GM21447 (cell line): ENCODE data around the gene EEF1A2.

Experiments used
- ATAC-seq: cut with Tn5 transposase; IDR thresholded peaks from one replicate; pipeline ENCODE4 v1.9.1; 2021; ENCODE audit not compliant: unreplicated experiment

The EEF1A2 gene

DNA sequence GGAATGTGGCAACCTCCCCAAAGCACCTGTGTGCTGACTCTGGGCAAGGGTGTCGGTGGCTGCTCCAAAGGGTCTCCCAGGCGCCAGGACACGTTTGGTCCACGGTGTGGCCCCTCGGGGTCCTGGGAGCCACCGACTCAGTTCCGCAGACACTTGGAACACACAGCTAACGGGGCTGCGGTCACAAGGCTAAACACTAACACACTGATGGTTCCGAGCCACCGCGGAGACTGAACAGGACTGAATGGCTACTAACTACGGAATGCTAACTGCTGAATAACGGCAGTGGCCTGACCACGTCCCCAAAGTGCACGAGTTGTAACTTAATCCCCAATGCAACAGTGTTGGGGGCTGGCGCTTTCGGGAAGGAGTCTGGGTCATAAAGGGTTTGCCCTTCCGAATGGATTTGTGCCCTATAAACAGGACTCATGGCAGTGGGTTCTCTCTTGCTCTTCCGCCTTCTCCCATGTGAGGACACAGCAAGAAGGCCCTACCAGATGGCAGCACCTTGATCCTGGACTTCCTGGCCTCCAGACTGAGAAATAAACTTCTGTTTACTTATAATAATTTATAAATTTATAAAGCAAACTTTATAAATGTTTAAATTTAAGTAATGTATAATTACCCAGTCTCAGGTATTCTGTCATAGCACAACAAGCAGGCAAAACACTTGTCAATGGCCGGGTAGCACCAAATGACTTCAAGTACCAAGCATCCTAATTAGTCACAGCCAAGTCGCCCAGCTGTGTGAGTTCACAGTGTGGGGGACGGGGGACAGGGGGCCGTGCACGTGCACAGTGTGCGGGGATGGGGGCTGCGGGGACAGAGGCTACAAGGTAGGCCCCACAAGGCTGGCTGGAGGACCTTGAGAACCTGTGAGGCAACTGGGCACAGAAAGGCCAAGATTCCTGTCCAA, 2.3 kb upstream of the EEF1A2 start:
- ATAC-seq = no peak

DNA sequence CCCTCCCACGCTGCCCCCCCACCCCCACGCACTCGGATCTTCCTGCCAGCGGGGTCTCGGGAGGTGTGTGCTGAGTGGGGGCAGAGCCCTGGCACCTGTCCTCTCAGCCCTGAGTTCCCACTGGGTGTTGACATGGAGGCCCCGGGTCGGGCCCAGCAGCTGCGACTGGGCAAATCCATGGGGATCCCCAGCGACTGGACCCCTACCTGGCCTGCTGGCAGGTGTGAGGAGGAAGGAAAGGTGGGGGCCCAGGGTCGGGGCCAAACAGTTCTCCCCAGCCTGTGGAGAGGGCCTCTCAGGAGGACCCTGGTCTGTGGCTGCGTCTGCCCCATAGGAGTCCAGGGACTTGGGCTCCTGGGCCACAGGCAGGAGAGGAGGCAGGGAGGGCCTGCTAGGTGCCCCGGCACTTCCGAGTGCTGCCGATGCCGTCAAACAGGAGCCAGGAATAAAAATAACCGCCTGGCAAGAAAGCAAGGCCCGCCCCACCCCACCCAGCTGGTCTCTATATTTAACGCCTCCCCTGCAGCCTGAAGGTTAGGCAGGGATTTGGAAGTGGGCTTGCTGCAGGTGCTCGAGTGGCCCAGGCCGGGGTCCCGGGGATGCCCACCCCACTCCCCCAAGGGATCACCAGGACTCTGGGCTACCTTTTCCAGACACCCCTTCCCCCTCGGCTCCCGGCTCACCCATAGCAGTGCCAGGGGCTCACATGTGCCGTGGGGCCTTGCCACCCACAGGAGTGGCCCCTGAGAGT, 1.4 kb upstream of the EEF1A2 start:
- no peak for ATAC-seq

DNA sequence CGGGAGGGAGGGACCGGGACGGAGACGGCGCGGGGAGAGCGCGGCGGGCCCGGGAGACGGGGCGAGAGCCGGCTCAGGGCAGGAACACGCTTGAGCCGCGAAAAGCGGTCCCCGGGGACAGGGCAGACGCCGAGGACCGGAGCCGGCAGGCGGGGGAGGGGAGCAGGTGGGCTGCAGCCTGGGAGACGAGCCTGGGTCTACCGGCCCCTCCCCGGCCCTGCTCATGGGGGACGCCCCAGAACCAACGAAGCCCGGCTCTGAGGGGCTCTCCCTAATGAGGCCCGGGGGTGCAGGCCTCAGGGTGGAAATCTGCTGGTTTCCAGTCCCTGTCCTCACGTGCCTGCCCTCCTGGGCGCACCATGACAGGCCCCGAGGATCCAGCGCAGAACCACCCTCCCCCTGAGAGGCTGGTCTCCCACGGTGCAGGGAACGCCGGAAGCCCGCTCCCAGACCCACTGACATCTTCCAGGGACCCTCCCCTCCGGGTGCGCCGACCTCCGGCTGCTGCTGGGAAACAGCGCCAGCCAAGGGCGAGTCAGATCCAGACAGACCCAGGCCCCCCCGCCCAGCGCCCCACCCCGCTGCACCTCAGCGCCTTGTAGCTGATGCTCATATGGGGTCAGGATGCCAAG, 571 bp upstream of the EEF1A2 start:
- no peak for ATAC-seq

DNA sequence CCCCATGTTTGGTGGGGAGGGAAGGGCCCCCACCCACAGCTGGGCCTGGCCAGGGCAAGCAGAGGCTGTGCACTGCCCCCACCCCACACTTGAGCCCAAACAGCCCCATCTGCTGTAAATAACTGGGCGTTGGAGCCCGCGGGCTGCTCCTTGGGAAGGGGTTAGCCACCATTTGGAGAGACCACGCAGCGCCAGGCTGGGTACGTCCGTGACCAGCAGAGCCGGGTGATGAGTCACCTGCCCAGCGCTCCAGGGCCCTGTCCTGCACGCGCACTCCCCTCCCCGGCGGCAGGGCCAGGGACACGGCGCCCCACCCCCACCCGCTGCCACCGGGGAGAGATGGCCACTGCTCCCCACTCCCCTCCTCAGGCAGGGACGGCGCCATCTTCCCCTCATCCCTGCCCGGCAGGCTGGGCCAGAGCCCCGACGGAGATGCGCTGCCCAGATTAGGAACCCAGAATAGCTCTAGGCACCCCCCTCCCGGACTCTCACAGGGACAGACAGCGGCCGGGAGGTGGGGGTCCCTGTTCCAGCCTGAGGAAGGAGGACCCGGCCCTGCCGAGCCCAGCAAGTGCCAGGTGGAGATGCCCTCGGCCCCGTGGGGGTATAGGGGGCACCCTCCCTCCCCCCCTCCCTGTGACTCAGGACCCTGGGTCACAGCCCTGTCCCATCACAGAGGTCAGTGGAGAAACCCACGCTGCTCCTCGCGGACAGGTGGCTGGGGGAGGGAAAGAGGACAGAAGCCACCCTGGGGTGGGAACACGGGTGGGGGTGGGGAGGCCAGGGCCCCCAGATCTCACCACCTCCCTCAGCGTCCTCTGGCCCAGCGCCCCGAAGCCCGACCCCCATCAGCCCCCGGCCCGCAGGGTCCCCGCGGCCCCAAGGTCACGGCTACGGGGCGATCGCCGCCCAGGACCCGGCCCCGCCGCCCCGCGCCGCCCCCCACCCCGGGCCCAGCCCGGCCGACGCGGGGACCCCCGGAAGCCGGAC, 642 bp downstream of the EEF1A2 start:
- no peak for ATAC-seq

GRCh38 chr20:63497138-63497945, 1.5 kb downstream of the EEF1A2 start:
- no peak for ATAC-seq

- ATAC-seq = no peak
Measured at GRCh38 chr20:63496596-63497120, 2.2 kb downstream of the EEF1A2 start.

GRCh38 chr20:63495741-63496595, 2.9 kb downstream of the EEF1A2 start:
- ATAC-seq = no peak

DNA sequence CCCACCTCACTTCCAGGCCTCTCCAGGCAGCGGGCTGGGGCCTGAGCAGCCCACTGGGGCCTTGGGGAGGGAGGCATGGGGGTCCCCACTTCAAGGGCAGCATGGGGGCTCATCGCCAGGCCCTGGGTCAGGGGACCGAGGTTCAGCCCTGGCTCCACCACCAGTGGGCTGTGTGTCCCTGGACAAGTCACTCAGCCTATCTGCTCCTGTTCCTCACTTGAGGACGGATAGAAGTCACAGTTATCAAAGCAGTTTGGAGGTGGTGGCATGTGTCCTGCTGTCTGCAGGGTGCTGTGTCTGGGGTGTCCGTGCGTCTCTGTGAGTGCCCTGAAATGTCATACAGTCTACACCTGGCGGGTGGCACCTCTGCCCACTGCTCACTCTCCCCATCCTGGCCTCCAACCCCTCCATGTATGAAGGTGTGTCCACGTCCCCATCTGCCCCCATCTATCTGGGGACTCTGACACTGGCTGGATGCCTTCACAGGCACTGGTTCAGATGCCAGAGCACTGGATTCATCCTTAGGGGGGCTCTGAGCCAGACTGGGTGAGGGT, 3.6 kb downstream of the EEF1A2 start:
- ATAC-seq = no peak

- no peak for ATAC-seq
Measured at GRCh38 chr20:63494420-63495166, 4.3 kb downstream of the EEF1A2 start.

DNA sequence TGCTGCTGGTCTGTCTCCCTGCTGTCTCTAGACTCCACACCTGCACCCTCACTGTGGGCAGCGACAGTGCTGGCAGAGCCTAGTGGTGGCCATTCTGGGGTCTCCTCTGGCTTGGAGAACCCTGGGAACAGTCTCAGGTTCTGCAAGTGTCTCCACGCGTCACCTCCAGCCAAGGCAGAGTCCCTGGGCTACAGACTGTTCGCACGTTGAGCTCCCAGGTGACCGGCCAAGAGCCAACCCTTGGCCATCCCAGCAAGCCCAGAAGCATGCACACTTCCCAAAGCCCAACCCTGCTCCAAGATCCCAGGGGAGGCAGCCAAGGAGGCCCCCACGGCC, 4.8 kb downstream of the EEF1A2 start:
- ATAC-seq = no peak

DNA sequence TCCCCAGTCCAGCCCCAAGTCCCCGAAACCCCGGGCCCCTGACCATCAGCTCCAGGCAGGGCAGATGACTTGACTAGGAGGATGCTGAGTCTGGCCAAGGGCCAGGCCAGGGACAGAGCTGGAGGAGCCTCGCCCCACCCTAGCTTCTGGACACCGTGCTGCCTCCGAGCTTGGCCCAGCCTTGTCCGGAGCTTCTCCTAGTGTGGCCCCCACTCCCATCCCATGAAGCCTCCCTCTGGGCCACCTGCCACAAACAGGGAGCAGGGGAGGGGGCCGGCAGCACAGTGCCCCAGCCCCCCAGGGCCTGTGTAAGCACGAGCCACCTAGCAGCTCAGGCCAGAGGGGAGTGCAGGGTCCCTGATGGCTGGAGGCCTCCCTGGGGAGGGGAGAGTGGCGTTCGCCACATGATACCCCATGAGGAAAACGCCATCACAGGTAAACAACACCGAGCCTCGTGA, 5.3 kb downstream of the EEF1A2 start:
- no peak for ATAC-seq

GRCh38 chr20:63492982-63493381, 5.9 kb downstream of the EEF1A2 start:
- no peak for ATAC-seq

GRCh38 chr20:63492518-63492917, 6.4 kb downstream of the EEF1A2 start:
- no peak for ATAC-seq

DNA sequence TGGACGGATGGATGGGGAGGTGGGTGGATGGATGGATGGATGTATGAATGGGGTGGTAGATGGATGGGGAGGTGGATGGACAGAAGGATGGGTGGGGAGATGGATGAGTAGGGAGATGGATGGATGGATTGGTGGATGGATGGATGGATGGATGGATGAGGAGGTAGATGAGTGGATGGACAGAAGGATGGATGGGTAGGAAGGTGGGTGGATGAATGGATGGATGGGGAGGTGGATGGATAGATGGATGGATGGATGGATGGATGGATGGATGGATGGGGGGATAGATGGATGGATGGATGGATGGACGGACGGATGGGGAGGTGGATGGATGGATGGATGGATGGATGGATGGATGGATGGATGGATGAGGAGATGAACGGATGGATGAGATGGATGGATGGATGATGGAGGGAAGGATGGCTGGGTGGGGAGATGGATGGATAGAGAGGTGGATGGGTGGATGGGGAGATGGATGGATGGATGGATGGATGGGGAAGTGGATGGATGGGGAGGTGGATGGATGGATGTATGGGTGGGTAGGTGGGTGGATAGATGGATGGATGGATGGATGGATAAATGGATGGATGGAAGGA, 7.2 kb downstream of the EEF1A2 start:
- ATAC-seq = no peak

GRCh38 chr20:63491078-63491477, 7.8 kb downstream of the EEF1A2 start:
- ATAC-seq = no peak

DNA sequence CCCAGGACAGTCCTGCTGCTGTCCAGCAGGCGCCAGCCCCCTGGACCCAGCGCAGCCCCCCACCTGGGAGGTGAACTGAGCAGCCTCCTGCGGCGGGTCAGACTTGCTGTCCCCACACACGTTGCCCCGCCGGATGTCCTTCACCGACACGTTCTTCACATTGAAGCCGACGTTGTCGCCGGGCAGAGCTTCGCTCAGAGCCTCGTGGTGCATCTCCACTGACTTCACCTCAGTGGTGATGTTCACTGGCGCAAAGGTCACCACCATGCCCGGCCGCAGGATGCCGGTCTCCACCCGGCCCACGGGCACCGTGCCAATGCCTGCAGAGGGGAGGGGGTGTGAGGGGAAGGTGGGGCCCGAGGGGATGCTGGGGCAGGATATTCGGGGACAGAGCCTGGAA, 8.5 kb downstream of the EEF1A2 start:
- ATAC-seq = no peak
